Measurements from ENCODE around the gene HRH3.

GRCh38 chr20:62222972-62223371 is 2.9 kb upstream of the HRH3 start:
- no peak for TF ChIP-seq CTCF (IDR thresholded peaks at IDR 0.05)
- no peak for TF ChIP-seq EZH2 (IDR thresholded peaks at IDR 0.05; ENCODE audit: borderline replicate concordance, insufficient read depth, low read depth, low read length, poor library complexity, severe bottlenecking)

All from B cell (primary cell).